KBM-7 (cell line): ENCODE results near the gene UBALD1.

Experiments
- DNase-seq: peaks from one replicate; pipeline ENCODE4 v3.0.0-alpha.2; 2015
- in situ Hi-C: fragments of 300-500 bp; cut with MboI; formaldehyde crosslinking; loops from 2 replicates; pipeline ENCODE4 v1.14.3; 2020; ENCODE audit warnings: low sequenced_read_pairs, low pct_unique_long_range_greater_than_20kb, mixed read lengths

The UBALD1 gene

GRCh38 chr16:4602331-4602730 is 12.4 kb downstream of the UBALD1 start:
- in situ Hi-C loops: no loop called here
- no peak for DNase-seq

DNA sequence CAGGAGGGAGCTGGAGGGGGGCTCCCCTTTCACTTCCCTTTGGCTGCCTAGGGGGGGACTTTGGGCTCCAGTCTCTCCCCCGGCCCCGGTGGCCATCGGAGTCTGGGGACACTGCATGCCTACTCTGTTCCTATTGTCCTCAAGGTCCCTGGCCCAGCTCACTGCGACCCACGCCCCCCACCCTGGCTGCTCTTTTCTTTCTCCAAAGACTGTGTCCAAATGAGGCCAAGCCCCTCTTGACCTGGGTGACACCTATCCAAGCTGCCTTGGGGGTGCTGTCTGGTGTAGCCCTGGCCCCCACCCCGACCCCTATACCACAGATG is 12.9 kb downstream of the UBALD1 start:
- no peak for DNase-seq
- in situ Hi-C loops: no loop called here

DNA sequence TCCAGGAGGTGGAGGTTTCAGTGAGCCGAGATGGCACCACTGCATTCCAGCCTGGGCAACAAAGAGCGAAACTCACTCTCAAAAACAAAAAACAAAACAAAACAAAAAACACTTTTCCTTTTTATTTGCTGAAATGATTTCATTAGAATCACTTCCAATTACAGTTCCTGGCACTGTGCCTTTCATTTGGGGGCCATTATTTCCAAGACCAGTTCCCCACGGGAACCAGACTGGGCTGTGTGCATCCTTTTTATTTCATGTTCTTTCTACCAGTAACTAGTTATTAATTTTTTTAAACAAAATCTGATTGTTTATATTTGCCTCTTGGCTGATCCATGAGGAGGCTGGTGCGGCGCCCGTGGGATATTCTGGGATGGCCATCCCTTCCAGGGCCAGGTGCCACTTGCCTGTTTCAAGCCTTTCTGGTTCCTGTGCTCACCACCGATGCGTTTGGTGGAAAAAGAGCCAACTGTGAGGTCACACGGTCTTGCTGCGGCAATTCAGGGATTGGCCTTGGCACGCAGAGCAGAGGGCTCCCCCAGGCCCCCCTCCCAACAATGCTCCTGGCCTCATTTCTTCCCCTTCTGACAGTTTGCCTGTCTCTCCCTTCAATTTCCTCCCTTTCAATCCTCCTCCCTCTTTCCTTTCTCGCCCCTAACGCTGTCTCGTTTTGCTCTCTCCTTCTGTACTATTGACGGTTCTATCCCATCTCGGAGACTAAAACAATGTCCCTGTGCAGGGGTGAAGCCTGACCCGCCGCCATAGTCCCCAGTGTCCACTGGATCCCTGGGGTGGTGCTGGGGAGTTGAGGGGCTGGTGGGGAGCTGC is 13.4 kb downstream of the UBALD1 start:
- in situ Hi-C loops: no loop called here
- DNase-seq: no peak

DNA sequence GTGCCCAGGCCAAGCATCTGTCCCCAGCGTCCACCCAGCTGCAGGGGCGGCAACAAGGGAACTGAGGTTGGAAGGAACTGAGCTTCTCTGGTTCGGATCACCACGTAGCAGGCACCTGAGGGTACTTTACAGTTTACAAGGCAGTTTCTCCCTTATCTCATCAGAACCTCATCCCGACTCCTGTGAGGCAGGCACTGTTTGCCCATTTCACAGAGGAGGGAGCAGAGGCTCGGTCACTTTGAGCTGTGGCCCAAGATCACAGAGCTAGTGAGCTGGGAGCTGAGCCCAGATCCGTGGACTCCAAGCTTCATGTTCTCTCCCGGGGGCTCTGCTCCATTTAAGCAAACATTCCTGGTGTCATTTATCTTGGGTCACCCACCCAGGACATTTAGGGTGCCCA is 15.1 kb downstream of the UBALD1 start:
- in situ Hi-C loops: no loop called here
- DNase-seq: no peak

- DNase-seq: no peak
- in situ Hi-C loops: no loop called here
Measured at GRCh38 chr16:4599037-4599436, 15.7 kb downstream of the UBALD1 start.

GRCh38 chr16:4597174-4597573 is 17.5 kb downstream of the UBALD1 start:
- in situ Hi-C loops: no loop called here

GRCh38 chr16:4594433-4595410 is 20.0 kb downstream of the UBALD1 start:
- DNase-seq: no peak
- in situ Hi-C loops: no loop called here

More at GRCh38 chr16:4597174-4597573, 17.5 kb downstream of the UBALD1 start:
- DNase-seq: no peak

DNA sequence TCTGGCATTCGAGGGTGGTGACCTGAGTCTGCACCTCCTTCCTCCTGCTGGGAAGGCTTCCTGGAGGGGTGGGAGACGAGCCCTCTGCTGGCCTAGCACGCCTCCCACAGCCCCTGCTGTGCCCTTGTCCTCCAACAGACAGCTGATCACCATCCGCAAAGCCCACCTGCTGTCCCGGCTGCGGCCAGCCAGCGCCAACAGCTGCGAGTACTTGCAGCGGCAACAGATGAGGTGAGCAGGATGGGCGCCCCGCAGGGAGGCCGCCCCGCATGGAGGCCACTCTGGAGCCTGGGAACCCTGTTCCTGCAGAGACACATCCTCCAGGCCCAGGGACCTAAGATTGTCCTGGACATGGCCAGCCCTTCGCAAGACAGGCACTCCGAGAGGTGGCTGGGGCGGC is 21.6 kb downstream of the UBALD1 start:
- in situ Hi-C loops: no loop called here

GRCh38 chr16:4591706-4592470 is 22.8 kb downstream of the UBALD1 start:
- in situ Hi-C loops: no loop called here
- no peak for DNase-seq

More for the DNA sequence above, 21.6 kb downstream of the UBALD1 start:
- DNase-seq: no peak

GRCh38 chr16:4591191-4591590 is 23.5 kb downstream of the UBALD1 start:
- in situ Hi-C loops: no loop called here
- DNase-seq: no peak

DNA sequence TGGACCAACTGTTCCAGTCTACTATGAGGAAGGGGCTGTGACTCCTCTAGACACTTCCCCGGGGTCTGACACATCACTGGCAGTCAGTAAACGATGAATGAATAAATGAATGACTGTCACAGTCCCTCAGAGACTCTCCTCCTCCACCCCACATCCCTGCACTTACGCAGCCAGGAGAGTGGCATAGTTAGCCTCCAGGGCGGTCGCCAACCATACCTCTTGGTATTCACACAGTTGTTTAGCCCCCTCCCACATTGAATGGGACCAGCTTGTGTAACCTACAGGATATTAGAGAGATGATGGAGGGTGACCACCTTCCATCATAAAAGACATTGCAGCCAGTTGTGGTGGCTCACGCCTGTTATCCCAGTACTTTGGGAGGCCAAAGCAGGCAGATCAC is 25.7 kb downstream of the UBALD1 start:
- in situ Hi-C loops: no loop called here
- no peak for DNase-seq

DNA sequence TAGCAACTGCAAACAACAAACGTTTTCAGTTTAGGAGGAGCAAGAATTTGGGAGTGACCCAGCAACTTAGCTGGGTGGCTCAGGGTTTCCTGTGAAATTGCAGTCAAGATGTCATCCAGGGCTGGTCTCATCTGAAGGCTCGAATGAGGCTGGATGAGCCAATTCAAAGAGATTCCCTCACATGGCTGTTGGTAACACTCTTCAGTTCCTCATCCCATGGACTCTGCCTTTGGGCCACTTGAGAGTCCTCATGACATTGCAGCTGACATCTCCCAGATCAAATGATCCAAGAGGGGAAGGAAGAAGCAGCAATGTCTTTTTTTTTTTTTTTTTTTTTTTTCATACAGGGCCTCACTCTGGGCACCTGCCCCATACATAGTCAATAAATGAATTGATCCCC is 26.3 kb downstream of the UBALD1 start:
- in situ Hi-C loops: no loop called here
- DNase-seq: no peak

DNA sequence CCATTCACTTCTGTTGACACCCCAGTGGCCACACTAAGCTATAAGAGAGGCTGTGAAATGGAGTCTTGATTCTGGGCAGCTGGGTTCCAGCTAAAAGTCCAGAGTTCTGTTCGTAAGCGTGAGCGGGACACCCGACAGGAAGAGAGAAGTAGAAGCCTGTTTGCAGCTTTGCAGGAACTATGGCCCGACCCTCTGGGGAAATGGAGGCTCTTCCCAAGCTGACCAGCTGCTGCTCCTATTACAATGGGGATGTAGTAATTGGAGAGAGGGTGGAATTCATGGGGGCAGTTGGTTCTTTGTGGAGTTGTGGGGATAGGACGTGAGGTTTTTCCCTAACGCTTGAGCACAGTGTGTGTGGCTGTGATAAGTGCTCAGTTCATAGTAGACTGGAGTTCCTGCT is 28.4 kb downstream of the UBALD1 start:
- DNase-seq: no peak
- in situ Hi-C loops: no loop called here

GRCh38 chr16:4583906-4584305 is 30.8 kb downstream of the UBALD1 start:
- in situ Hi-C loops: no loop called here
- DNase-seq: no peak

- in situ Hi-C loops: no loop called here
- DNase-seq: no peak
Measured at GRCh38 chr16:4580250-4580649, 34.4 kb downstream of the UBALD1 start.

DNA sequence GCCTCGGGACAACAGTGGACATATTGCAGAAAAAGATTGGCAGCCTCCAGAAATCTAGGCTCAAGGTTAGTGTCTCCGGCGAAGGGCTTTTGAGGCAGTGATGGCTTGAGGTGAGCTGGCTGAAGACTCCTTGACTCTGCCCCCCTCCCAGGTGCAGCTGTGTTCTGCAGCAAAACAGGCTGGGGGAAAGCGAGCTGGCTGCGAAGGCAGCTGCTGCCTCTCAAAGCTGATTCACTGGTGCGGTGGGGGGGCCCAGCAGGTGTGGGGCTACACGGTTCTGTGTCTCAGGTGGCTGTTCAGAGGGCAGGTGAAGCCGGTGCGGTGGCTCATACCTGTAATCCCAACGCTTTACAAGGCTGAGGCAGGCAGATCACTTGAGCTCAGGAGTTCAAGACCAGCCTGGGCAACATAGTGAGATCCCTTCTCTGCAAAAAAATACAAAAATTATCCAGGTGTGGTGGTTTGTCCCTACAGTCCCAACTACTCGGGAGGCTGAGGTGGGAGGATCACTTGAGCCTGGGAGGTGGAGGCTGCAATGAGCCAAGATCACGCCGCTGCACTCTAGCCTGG is 35.6 kb downstream of the UBALD1 start:
- in situ Hi-C loops: no loop called here
- no peak for DNase-seq

- in situ Hi-C loops: no loop called here
- no peak for DNase-seq
Measured at GRCh38 chr16:4576008-4576407, 38.7 kb downstream of the UBALD1 start.

DNA sequence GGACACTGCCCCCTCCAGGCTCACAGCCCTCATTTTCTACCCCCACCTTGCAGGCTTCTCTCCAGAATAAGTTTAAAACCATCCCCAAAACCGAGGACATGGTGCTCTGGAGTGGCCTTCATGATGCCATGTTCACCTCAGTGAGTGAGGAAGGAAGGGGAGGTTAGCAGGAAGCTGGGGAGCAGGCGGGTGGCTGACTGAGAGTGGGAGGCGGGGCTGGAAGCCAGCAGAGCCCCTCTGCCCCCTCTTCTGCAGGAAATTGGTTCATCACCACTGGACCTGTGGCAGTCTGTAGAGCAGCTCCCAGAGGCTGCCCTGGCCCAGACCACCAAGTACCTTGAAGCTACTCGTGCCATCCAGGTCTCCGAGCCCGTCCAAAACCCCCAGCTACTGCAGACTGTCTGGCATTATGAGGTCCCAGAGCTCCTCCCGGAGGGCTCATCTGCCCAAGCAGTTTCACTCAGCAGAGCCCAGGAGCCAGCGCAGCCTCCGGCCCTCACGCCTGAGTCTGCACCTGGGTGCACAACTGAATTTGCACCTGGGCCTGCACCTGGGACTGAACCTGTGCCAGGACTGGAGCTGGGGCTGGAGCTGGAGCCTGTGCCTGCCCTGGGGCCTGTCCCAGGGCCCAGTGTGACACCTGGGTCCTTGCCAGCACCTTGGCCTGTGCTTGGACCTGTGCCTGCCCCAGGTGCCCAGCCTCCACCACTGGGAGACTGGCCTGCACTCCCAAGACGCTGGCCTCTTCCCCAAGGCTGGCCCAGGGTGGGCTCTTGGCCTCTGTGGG is 39.6 kb downstream of the UBALD1 start:
- in situ Hi-C loops: no loop called here
- peak; percentile 39 for DNase-seq
